Ovary (tissue), 1 donor: Measurements from ENCODE around the gene PINLYP.
"Not testable (repeated sequence)": the region's sequence is repeated elsewhere in the genome, so short reads cannot be mapped to it uniquely, and the experiment has no call there.

ENCODE experiments used
- EP300 ChIP-seq: sonication (generic); formaldehyde crosslinking; IDR thresholded peaks from one replicate; pipeline ENCODE4 v1.6.1; 2017; ENCODE audit warnings: antibody characterized with exemption
- POLR2A ChIP-seq: fragments of 450-650 bp; IDR thresholded peaks from one replicate; pipeline ENCODE4 v1.6.1; 2017; ENCODE audit warnings: antibody characterized with exemption, mild to moderate bottlenecking, moderate library complexity

DNA sequence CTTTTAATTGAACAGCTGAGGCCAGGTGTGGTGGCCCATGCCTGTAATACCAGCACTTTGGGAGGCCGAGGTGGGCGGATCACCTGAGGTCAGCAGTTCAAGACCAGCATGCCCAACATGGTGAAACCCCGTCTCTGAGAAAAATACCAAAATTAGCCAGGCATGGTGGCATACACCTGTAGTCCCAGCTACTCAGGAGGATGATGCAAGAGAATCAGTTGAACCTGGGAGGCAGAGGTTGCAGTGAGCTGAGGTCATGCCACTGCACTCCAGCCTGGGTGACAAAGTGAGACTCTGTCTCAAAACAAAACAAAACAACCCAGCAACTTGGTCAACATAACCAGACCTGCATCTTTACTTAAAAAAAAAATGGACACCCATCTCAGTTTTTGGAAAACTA lies 11.4 kb downstream of the PINLYP start:
- not testable (repeated sequence) for TF ChIP-seq EP300, POLR2A
